ENCODE measurements around the gene NFIB.

DNA sequence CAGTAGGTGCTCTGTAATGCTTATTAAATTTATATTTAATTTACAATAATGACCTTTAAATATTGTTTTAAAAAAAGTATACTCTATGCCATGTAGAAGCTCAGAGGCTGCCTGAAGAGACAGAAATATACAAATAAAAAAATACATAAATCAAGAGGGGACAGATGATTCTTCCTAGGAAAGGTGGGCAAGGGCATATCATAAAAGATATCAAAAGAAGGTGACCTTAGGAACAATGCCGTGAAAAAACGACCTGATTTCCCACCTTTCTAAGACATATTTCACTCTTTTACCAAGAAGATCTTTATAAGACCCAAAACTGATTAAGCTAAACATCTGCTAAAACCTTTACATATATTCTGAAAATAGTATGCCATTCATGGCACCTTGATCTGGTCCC lies 128.9 kb downstream of the NFIB start:
- TF ChIP-seq EZH2phosphoT487 (IDR thresholded peaks at IDR 0.05; ENCODE audit: borderline replicate concordance) = no peak
- TF ChIP-seq, protein P1, sequence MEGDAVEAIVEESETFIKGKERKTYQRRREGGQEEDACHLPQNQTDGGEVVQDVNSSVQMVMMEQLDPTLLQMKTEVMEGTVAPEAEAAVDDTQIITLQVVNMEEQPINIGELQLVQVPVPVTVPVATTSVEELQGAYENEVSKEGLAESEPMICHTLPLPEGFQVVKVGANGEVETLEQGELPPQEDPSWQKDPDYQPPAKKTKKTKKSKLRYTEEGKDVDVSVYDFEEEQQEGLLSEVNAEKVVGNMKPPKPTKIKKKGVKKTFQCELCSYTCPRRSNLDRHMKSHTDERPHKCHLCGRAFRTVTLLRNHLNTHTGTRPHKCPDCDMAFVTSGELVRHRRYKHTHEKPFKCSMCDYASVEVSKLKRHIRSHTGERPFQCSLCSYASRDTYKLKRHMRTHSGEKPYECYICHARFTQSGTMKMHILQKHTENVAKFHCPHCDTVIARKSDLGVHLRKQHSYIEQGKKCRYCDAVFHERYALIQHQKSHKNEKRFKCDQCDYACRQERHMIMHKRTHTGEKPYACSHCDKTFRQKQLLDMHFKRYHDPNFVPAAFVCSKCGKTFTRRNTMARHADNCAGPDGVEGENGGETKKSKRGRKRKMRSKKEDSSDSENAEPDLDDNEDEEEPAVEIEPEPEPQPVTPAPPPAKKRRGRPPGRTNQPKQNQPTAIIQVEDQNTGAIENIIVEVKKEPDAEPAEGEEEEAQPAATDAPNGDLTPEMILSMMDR (conservative IDR thresholded peaks at IDR 0.05; ENCODE audit: low read length) = no peak
